Right lobe of liver (tissue), 6 donors: ENCODE measurements around the gene OR56A1. TPM values are rescaled to one million over a fixed set of nuclear protein-coding genes. Genes with fewer than 3 reads are reported as not detected.

Experiments
- ATAC-seq, 4 donors: fragments of 200-7000 bp; cut with Tn5 transposase; one replicate each; pipeline ENCODE4 v1.9.1; 2020; ENCODE audit warnings: mild to moderate bottlenecking in 4 of 4, moderate library complexity in 4 of 4
- DNase-seq, 3 donors: peaks; one replicate each; pipeline ENCODE4 v3.0.0-alpha.2; 2020
- H3K27ac ChIP-seq, 3 donors: fragments of 200-600 bp; one replicate each; pipeline ENCODE4 v1.8.0; 2022
- H3K27me3 ChIP-seq, 2 donors: fragments of 200-600 bp; one replicate each; pipeline ENCODE4 v1.8.0; 2022
- H3K36me3 ChIP-seq, 4 donors: fragments of 200-600 bp; sonication (generic) in 1 of 4; one replicate each; pipeline versions ENCODE4 v1.5.1 to v1.8.0; 2017 to 2022; ENCODE audit warnings: control low read depth in 1 of 4
- H3K4me1 ChIP-seq, 4 donors: fragments of 200-600 bp; sonication (generic) in 1 of 4; one replicate each; pipeline versions ENCODE4 v1.5.1 to v1.8.0; 2017 to 2022; ENCODE audit warnings: control low read depth in 1 of 4
- H3K4me3 ChIP-seq, 3 donors: fragments of 200-600 bp; one replicate each; pipeline ENCODE4 v1.8.0; 2022
- H3K9me3 ChIP-seq, 4 donors: fragments of 200-600 bp; sonication (generic) in 1 of 4; one replicate each; pipeline versions ENCODE4 v1.5.1 to v1.8.0; 2017 to 2022; ENCODE audit warnings: control low read depth in 1 of 4
- POLR2A ChIP-seq: fragments of 450-650 bp; IDR thresholded peaks from one replicate; pipeline ENCODE4 v1.6.1; 2017; ENCODE audit warnings: antibody characterized with exemption, mild to moderate bottlenecking
- WGBS: methylation state at CpG from one replicate; pipeline ENCODE4 v1.1.6; 2018; ENCODE audit warnings: low coverage, low lambda C conversion rate; ENCODE audit not compliant: insufficient coverage; ENCODE audit errors: missing lambda C conversion rate; 5-methylcytosine and 5-hydroxymethylcytosine counted together
- intact Hi-C, 2 donors: fragments of 100-400 bp; cut with DNase I; formaldehyde crosslinking; loops; one replicate each; pipeline versions ENCODE4 v1.11.2 to v1.14.1; 2022
- total RNA-seq, 6 experiments: library from RNA; depleted of rRNA in 2 of 6; stranded (reverse); fragments of >200 nt in 2 of 6; fragmentation: NEBNext Ultra II Directional in 3 of 6; extraction: Animal tissue kit (Norgen Biotek cat#: 25700) in 3 of 6; gene quantifications; one replicate each; pipeline versions ENCODE4 v1.1.0 to v1.2.4, GENCODE V29; 2016 to 2023
- TF ChIP-seq, protein P1 (sequence below), 4 donors: fragments of 200-600 bp in 3 of 4; fragments of 450-650 bp in 1 of 4; IDR thresholded peaks; one replicate each; pipeline versions ENCODE4 v1.5.1 to v1.8.0; 2016 to 2022; ENCODE audit warnings: antibody characterized with exemption in 4 of 4, mild to moderate bottlenecking in 2 of 4
- donor health status: DM: no; HTN: yes; CAD: no.
- donor health status: DM: no; HTN: no; CAD: no.
- donor health status: DM: no; HTN: no; CAD: no.
- donor health status: DM: no; HTN: yes; CAD: no.
- donor health status: DM: no; HTN: yes; CAD: no.

Gene OR56A1
- total RNA-seq, 6 experiments from 2014 or later: not detected

DNA sequence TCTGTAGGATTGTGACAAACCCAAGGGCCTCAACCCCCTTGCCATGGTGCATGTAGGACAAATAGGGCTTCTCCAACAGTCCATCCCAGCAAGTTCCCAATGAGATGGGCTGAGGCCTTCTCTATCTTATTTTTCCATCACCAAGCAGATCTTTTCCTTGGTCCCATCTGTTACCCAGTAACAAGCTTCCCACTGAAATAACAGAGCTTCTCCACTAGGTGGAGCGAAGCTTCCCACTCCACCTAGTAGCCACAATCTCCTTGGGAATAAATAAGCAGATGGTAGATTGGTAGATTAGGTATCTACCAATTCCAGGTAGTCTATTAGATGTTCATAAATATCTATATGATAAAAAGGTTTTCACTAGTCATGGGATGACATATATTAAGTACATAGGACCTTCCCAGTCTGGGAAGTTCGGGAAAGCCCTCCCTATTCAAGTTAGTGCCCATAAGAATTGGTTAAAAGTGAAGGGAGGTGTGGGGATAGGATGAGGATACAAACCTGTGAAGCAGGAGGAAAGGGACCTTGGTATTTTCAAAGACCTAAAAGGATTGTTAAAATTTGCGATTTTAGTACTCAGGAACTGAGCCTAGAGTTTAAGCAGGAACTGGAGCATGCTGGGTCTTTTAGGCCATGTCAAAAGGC, 37.8 kb downstream of the OR56A1 start:
- H3K27ac ChIP-seq: no peak overlapping the region
- H3K36me3 ChIP-seq: no peaks in the 10 kb centered on the region
- WGBS: 40% methylated on average over 3 of the region's 3 CpGs
- no peaks in the 10 kb centered on the region for H3K27me3 ChIP-seq
- DNase-seq: no peak
- H3K9me3 ChIP-seq: no peaks in the 10 kb centered on the region
- intact Hi-C loops: no loop called here
- H3K4me1 ChIP-seq: no peaks in the 10 kb centered on the region
- H3K4me3 ChIP-seq: no peak overlapping the region
- ATAC-seq: peak; percentile 68 to 71 (median 70)
- TF ChIP-seq POLR2A: no peak
- TF ChIP-seq, protein P1, sequence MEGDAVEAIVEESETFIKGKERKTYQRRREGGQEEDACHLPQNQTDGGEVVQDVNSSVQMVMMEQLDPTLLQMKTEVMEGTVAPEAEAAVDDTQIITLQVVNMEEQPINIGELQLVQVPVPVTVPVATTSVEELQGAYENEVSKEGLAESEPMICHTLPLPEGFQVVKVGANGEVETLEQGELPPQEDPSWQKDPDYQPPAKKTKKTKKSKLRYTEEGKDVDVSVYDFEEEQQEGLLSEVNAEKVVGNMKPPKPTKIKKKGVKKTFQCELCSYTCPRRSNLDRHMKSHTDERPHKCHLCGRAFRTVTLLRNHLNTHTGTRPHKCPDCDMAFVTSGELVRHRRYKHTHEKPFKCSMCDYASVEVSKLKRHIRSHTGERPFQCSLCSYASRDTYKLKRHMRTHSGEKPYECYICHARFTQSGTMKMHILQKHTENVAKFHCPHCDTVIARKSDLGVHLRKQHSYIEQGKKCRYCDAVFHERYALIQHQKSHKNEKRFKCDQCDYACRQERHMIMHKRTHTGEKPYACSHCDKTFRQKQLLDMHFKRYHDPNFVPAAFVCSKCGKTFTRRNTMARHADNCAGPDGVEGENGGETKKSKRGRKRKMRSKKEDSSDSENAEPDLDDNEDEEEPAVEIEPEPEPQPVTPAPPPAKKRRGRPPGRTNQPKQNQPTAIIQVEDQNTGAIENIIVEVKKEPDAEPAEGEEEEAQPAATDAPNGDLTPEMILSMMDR (IDR thresholded peaks at IDR 0.05): peak; percentile 43 to 60 (median 52)

DNA sequence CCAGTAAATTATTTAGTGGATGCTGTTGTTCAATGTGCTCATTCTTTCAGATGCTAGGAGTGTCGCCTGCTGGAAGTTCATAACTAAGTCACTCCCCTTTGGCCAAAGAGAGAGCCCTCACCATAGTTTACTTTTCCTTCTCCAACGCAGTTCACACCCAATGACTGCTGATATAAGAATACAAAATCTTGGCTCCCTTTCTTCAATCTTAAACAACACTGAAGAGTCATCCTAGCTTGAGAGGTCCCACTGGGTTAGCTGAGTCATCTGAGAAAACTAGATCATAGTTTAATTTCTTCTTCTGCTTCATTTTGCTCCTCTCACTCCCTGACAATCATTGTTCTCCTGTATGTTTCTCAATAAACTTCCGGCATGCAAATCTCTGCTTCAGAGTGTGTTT, 38.4 kb downstream of the OR56A1 start:
- WGBS: 42% methylated on average over 2 of the region's 3 CpGs
- Histone ChIP-seq H3K27ac (no peak overlapping the region), H3K27me3 (no peaks in the 10 kb centered on the region), H3K36me3 (no peaks in the 10 kb centered on the region), H3K9me3 (no peaks in the 10 kb centered on the region), H3K4me3 (no peak overlapping the region), H3K4me1 (no peaks in the 10 kb centered on the region)
- intact Hi-C loops: no loop called here
- no peak for ATAC-seq
- TF ChIP-seq, protein P1 (IDR thresholded peaks at IDR 0.05): no peak
- TF ChIP-seq POLR2A: no peak
- DNase-seq: no peak

DNA sequence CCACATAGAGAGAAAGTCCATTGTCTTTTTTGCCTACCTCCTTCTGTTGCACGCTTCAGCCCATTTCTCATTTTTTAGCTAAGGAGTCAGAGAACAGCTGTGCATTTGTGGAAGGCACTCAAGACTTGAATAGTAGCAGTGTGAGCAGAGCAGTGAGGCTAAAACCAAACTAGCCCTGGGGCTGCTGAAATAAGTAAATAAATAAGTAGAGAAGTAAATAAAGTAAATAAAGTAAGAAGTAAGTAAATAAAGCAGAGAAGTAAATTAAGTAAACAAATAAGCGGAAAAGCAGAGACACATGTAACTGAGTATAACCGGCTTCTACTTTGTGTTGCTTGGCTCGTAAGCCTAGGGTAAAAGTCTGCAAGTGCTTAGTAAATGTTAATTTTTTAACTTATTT, 41.4 kb downstream of the OR56A1 start:
- no peaks in the 10 kb centered on the region for H3K4me1 ChIP-seq
- DNase-seq (no peak), ATAC-seq (no peak)
- no peaks in the 10 kb centered on the region for H3K9me3 ChIP-seq
- H3K4me3 ChIP-seq: no peak overlapping the region
- H3K27ac ChIP-seq: no peak overlapping the region
- intact Hi-C loops: no loop called here
- no peaks in the 10 kb centered on the region for H3K36me3 ChIP-seq
- no peaks in the 10 kb centered on the region for H3K27me3 ChIP-seq
- TF ChIP-seq, protein P1 (IDR thresholded peaks at IDR 0.05): no peak
- TF ChIP-seq POLR2A: no peak
- 33% methylated on average over 4 of the region's 4 CpGs for WGBS

DNA sequence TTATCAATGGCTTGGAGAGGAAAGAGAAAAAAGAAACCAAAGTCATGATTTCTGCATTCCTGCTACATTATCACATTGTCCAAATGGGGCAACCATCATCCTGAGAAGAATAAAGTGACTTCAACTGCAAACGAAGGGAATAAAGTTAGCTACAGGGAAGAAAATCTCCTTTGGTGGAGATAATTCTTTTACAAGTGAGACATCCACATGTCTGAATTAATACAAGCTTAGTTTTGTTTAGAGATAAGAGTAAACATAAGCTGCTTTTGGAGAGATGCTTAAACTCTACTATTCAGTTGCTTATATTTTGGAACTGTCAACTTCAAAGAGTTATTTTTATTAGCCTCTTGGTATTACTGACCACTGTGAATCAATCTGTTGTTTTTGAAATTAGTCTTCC, 43.7 kb downstream of the OR56A1 start, which contains the start of gene OR52L1:
Gene OR52L1 (minus strand): TSS at position 101 of the 400 bp plus-strand sequence. CDS start 55 bp downstream, at position 46.
- intact Hi-C loops: no loop called here
- no peak for TF ChIP-seq POLR2A
- TF ChIP-seq, protein P1 (IDR thresholded peaks at IDR 0.05): no peak

More for the DNA sequence above, 43.7 kb downstream of the OR56A1 start, which contains the start of gene OR52L1:
- ATAC-seq (no peak), DNase-seq (no peak)
- Histone ChIP-seq H3K27ac (no peak within 1 kb of the TSS), H3K4me3 (no peak within 1 kb of the TSS), H3K27me3 (no peaks in the 10 kb centered on the region), H3K9me3 (no peaks in the 10 kb centered on the region), H3K4me1 (no peaks in the 10 kb centered on the region), H3K36me3 (no peaks in the 10 kb centered on the region)
- WGBS: 9% methylated on average over 1 of the region's 1 CpG
